HepG2 (cell line): ENCODE results near the gene TXNL4B. TPM values are rescaled to one million over a fixed set of nuclear protein-coding genes. Genes with fewer than 3 reads are reported as not detected.

Source experiments
- ATAC-seq: fragments of 200-7000 bp; cut with Tn5 transposase; 3 replicates; pipeline ENCODE4 v1.9.1; 2020; ENCODE audit warnings: mild to moderate bottlenecking, moderate library complexity
- BruUV-seq: library from RNA; stranded (reverse); fragments of 400-500 nt; replicated peaks from 2 replicates; lab custom pipeline; 2021; lab: Mats Ljungman, UMichigan
- CTCF ChIA-PET: fragments of 300-600 bp; formaldehyde crosslinking; extraction: SDS; loops from one replicate; lab custom pipeline; 2021; ENCODE audit warnings: low total read pairs, inconsistent platforms, low intra/inter-chr PET ratio; lab: Yijun Ruan, JAX
- POLR2A ChIA-PET: fragments of 350-600 bp; sonication (Branson Sonifier 250); formaldehyde crosslinking; loops from one replicate; lab custom pipeline; 2020; ENCODE audit warnings: antibody characterized with exemption, inconsistent platforms; lab: Yijun Ruan, JAX
- DNase-seq: peaks from one replicate; pipeline ENCODE4 v3.0.0-alpha.2; 2015; ENCODE audit warnings: low spot score
- FAIRE-seq: peaks from 3 replicates; lab custom pipeline; 2011; peaks lifted over from hg19 to GRCh38; lab: Jason Lieb, UNC
- H2AFZ ChIP-seq: one replicate; pipeline ENCODE4 v1.6.1; 2011; ENCODE audit warnings: low read length, inconsistent platforms
- H3K27ac ChIP-seq: fragments of 300-600 bp; 3 replicates; pipeline ENCODE4 v1.8.0; 2011; ENCODE audit warnings: mixed run types, mild to moderate bottlenecking, mixed read lengths, low read length, inconsistent platforms; ENCODE audit not compliant: insufficient read depth; ENCODE audit errors: extremely low read length
- H3K27me3 ChIP-seq, 2 experiments: fragments of 200-600 bp in 1 of 2; 2 replicates in 1 of 2; 3 replicates in 1 of 2; pipeline versions ENCODE4 v1.6.0 to v1.8.0; 2011; ENCODE audit warnings: low read length in 2 of 2, mild to moderate bottlenecking in 2 of 2, moderate library complexity in 2 of 2, inconsistent platforms in 1 of 2; ENCODE audit not compliant: insufficient read depth in 2 of 2, control insufficient read depth in 1 of 2
- H3K36me3 ChIP-seq, 2 experiments: fragments of 200-600 bp in 1 of 2; replicated peaks in 1 of 2; 2 replicates in 1 of 2; 3 replicates in 1 of 2; pipeline versions ENCODE4 v1.5.1 to v1.8.0; 2011; ENCODE audit warnings: low read length in 2 of 2, inconsistent platforms in 1 of 2; ENCODE audit not compliant: insufficient read depth in 2 of 2, control insufficient read depth in 1 of 2
- H3K4me1 ChIP-seq: 2 replicates; pipeline ENCODE4 v1.5.1; 2012; ENCODE audit warnings: low read length, inconsistent platforms; ENCODE audit not compliant: insufficient read depth
- H3K4me2 ChIP-seq: 2 replicates; pipeline ENCODE4 v1.6.0; 2011; ENCODE audit warnings: low read depth, low read length, inconsistent platforms
- H3K4me3 ChIP-seq, 3 experiments: fragments of 200-600 bp in 1 of 3; sonication (generic), shearing (Covaris generic) in 1 of 3; replicated peaks in 1 of 3; 2 replicates each; pipeline ENCODE4 v1.5.1; 2011 to 2016; ENCODE audit warnings: low read length in 3 of 3, inconsistent platforms in 2 of 3, low read depth in 2 of 3, mild to moderate bottlenecking in 2 of 3, control low read depth in 1 of 3, mixed read lengths in 1 of 3; ENCODE audit not compliant: insufficient read depth in 1 of 3
- H3K79me2 ChIP-seq: one replicate; pipeline ENCODE4 v1.6.1; 2011; ENCODE audit warnings: low read length, inconsistent platforms; ENCODE audit not compliant: insufficient read depth
- H3K9ac ChIP-seq: 2 replicates; pipeline ENCODE4 v1.6.0; 2011; ENCODE audit warnings: mild to moderate bottlenecking, low read depth, low read length, inconsistent platforms; ENCODE audit not compliant: insufficient read depth
- H3K9me3 ChIP-seq: 2 replicates; pipeline ENCODE4 v1.5.1; 2012; ENCODE audit warnings: mild to moderate bottlenecking, low read length
- H4K20me1 ChIP-seq: 2 replicates; pipeline ENCODE4 v1.6.0; 2011; ENCODE audit warnings: inconsistent platforms, mild to moderate bottlenecking, low read length, moderate library complexity; ENCODE audit not compliant: insufficient read depth
- CBX5 ChIP-seq: sonication (generic); formaldehyde crosslinking; IDR thresholded peaks from 2 replicates; pipeline ENCODE4 v1.4.0; 2020; ENCODE audit warnings: missing genetic modification reagents, borderline replicate concordance
- CENPBD1 ChIP-seq: sonication (generic); formaldehyde crosslinking; IDR thresholded peaks from 2 replicates; pipeline ENCODE4 v1.8.0; 2022; ENCODE audit warnings: missing genetic modification reagents, low read depth, mild to moderate bottlenecking, borderline replicate concordance
- E2F1 ChIP-seq: sonication (generic); formaldehyde crosslinking; IDR thresholded peaks from 2 replicates; pipeline ENCODE4 v1.5.0; 2020; ENCODE audit warnings: missing genetic modification reagents
- ESRRA ChIP-seq: sonication (generic); formaldehyde crosslinking; IDR thresholded peaks from 2 replicates; pipeline ENCODE4 v1.5.1; 2020; ENCODE audit warnings: mild to moderate bottlenecking, low read depth, missing genetic modification reagents
- GTF2F1 ChIP-seq: fragments of 150-350 bp; IDR thresholded peaks from 2 replicates; pipeline ENCODE4 v1.6.1; 2014; ENCODE audit warnings: low read length
- KLF11 ChIP-seq: IDR thresholded peaks from 2 replicates; pipeline ENCODE4 v1.6.1; 2016; ENCODE audit warnings: missing compliant biosample characterization
- KMT2B ChIP-seq: IDR thresholded peaks from 2 replicates; pipeline ENCODE4 v1.6.1; 2016; ENCODE audit warnings: missing genetic modification reagents, missing compliant biosample characterization
- MTF2 ChIP-seq: sonication (generic); formaldehyde crosslinking; IDR thresholded peaks from 2 replicates; pipeline ENCODE4 v1.5.0; 2020; ENCODE audit warnings: missing genetic modification reagents, borderline replicate concordance
- TEAD2 ChIP-seq: sonication (generic); formaldehyde crosslinking; IDR thresholded peaks from 2 replicates; pipeline ENCODE4 v1.9.0; 2021; ENCODE audit warnings: missing genetic modification reagents
- ZKSCAN1 ChIP-seq: fragments of 150-350 bp; IDR thresholded peaks from 2 replicates; pipeline ENCODE4 v1.6.1; 2014; ENCODE audit warnings: low read length
- ZNF234 ChIP-seq: sonication (generic); formaldehyde crosslinking; conservative IDR thresholded peaks from 2 replicates; pipeline ENCODE4 v1.5.1; 2020; ENCODE audit warnings: mild to moderate bottlenecking, missing genetic modification reagents
- ZNF350 ChIP-seq: sonication (generic); formaldehyde crosslinking; IDR thresholded peaks from 2 replicates; pipeline ENCODE4 v1.4.0; 2020; ENCODE audit warnings: mild to moderate bottlenecking, low read depth, missing genetic modification reagents, borderline replicate concordance
- ZNF570 ChIP-seq: sonication (generic); formaldehyde crosslinking; IDR thresholded peaks from 2 replicates; pipeline ENCODE4 v1.4.0; 2020; ENCODE audit warnings: mild to moderate bottlenecking, missing genetic modification reagents, borderline replicate concordance
- ZNF670 ChIP-seq: sonication (generic); formaldehyde crosslinking; IDR thresholded peaks from 2 replicates; pipeline ENCODE4 v1.8.0; 2022; ENCODE audit warnings: mild to moderate bottlenecking, missing genetic modification reagents, borderline replicate concordance
- ZNF777 ChIP-seq: sonication (generic); formaldehyde crosslinking; IDR thresholded peaks from 2 replicates; pipeline ENCODE4 v1.4.0; 2020; ENCODE audit warnings: missing genetic modification reagents
- WGBS: methylation state at CpG from one replicate; pipeline ENCODE4 v1.1.6; 2017; ENCODE audit warnings: low lambda C conversion rate; 5-methylcytosine and 5-hydroxymethylcytosine counted together
- in situ Hi-C: cut with HindIII; loops from 2 replicates; pipeline ENCODE4 v1.10.0; 2017; ENCODE audit warnings: low pct_unique_long_range_greater_than_20kb; ENCODE audit not compliant: extremely low pct_ligation_motif_present
- intact Hi-C: fragments of 100-400 bp; cut with micrococcal nuclease; formaldehyde crosslinking; loops from one replicate; pipeline ENCODE4 v1.10.0; 2022; ENCODE audit not compliant: unreplicated experiment
- polyA plus RNA-seq, 8 experiments: library from polyadenylated mRNA; depleted of rRNA in 3 of 8; stranded (reverse) in 7 of 8; unstranded in 1 of 8; fragments of >200 nt; fragmentation: Illumina TruSeq in 4 of 8; extraction: Trizol in 4 of 8; gene quantifications; 2 replicates each; pipeline versions ENCODE4 v1.2.1 to v1.2.3, GENCODE V29; 2011 to 2016; ENCODE audit warnings: low read depth in 4 of 8, missing spikeins in 1 of 8, mixed read lengths in 1 of 8; ENCODE audit not compliant: insufficient read depth in 1 of 8
- total RNA-seq, 5 experiments: library from RNA; depleted of rRNA; stranded (reverse); fragments of >200 nt; fragmentation: Illumina TruSeq; extraction: Trizol; gene quantifications; 2 replicates each; pipeline ENCODE4 v1.2.3, GENCODE V29; 2016; ENCODE audit warnings: low read depth in 1 of 5
- TF ChIP-seq, protein P1 (sequence below): sonication (generic); formaldehyde crosslinking; IDR thresholded peaks from 2 replicates; pipeline ENCODE4 v1.9.0; 2021; ENCODE audit warnings: mild to moderate bottlenecking, missing genetic modification reagents

TXNL4B gene
- total and polyA plus RNA-seq, 2 of the 13 experiments (the other 11 are each of a cell fraction or from before 2014, with no cell fraction given): 17.4 to 18.3 TPM

GRCh38 chr16:72120026-72120425, 26.6 kb upstream of the TXNL4B start:
- ChIA-PET CTCF (no interaction called here), POLR2A (no interaction called here)
- intact Hi-C loops (no loop called here), in situ Hi-C loops (no loop called here)
- H3K36me3 ChIP-seq: no peaks in the 10 kb centered on the region
- no peaks in the 10 kb centered on the region for H3K27me3 ChIP-seq
- ATAC-seq (no peak), FAIRE-seq (no peak), DNase-seq (no peak)
- TF ChIP-seq CBX5 (CRISPR knock-in tag): no peak
- no peak for TF ChIP-seq ZKSCAN1
- no peak for TF ChIP-seq ZNF670 (CRISPR knock-in tag)
- TF ChIP-seq TEAD2: no peak
- TF ChIP-seq GTF2F1: no peak
- no peak for TF ChIP-seq ZNF350 (CRISPR knock-in tag)
- TF ChIP-seq E2F1: no peak
- no peak for TF ChIP-seq KMT2B
- no peak for TF ChIP-seq ZNF777 (CRISPR knock-in tag)
- TF ChIP-seq ESRRA (CRISPR knock-in tag): no peak
- TF ChIP-seq, protein P1, sequence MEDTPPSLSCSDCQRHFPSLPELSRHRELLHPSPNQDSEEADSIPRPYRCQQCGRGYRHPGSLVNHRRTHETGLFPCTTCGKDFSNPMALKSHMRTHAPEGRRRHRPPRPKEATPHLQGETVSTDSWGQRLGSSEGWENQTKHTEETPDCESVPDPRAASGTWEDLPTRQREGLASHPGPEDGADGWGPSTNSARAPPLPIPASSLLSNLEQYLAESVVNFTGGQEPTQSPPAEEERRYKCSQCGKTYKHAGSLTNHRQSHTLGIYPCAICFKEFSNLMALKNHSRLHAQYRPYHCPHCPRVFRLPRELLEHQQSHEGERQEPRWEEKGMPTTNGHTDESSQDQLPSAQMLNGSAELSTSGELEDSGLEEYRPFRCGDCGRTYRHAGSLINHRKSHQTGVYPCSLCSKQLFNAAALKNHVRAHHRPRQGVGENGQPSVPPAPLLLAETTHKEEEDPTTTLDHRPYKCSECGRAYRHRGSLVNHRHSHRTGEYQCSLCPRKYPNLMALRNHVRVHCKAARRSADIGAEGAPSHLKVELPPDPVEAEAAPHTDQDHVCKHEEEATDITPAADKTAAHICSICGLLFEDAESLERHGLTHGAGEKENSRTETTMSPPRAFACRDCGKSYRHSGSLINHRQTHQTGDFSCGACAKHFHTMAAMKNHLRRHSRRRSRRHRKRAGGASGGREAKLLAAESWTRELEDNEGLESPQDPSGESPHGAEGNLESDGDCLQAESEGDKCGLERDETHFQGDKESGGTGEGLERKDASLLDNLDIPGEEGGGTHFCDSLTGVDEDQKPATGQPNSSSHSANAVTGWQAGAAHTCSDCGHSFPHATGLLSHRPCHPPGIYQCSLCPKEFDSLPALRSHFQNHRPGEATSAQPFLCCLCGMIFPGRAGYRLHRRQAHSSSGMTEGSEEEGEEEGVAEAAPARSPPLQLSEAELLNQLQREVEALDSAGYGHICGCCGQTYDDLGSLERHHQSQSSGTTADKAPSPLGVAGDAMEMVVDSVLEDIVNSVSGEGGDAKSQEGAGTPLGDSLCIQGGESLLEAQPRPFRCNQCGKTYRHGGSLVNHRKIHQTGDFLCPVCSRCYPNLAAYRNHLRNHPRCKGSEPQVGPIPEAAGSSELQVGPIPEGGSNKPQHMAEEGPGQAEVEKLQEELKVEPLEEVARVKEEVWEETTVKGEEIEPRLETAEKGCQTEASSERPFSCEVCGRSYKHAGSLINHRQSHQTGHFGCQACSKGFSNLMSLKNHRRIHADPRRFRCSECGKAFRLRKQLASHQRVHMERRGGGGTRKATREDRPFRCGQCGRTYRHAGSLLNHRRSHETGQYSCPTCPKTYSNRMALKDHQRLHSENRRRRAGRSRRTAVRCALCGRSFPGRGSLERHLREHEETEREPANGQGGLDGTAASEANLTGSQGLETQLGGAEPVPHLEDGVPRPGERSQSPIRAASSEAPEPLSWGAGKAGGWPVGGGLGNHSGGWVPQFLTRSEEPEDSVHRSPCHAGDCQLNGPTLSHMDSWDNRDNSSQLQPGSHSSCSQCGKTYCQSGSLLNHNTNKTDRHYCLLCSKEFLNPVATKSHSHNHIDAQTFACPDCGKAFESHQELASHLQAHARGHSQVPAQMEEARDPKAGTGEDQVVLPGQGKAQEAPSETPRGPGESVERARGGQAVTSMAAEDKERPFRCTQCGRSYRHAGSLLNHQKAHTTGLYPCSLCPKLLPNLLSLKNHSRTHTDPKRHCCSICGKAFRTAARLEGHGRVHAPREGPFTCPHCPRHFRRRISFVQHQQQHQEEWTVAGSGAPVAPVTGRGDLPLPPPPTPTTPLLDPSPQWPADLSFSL: no peak
- TF ChIP-seq ZNF234 (CRISPR knock-in tag): no peak
- TF ChIP-seq MTF2 (CRISPR knock-in tag): no peak
- no peak for TF ChIP-seq KLF11 (CRISPR knock-in tag)
- TF ChIP-seq CENPBD1 (CRISPR knock-in tag): no peak
- no peak for TF ChIP-seq ZNF570
- no peak overlapping the region for H3K4me3 ChIP-seq
- no peaks in the 10 kb centered on the region for H3K9me3 ChIP-seq
- H4K20me1 ChIP-seq: no peaks in the 10 kb centered on the region
- no TSS peak for BruUV-seq
- 84% methylated on average over 5 of the region's 5 CpGs for WGBS
- H3K79me2 ChIP-seq: no peaks in the 10 kb centered on the region
- H3K4me1 ChIP-seq: peaks cover 9% of the 10 kb centered on the region
- H3K27ac ChIP-seq: no peak overlapping the region
- H3K9ac ChIP-seq: no peak overlapping the region
- H2AFZ ChIP-seq: no peak overlapping the region
- H3K4me2 ChIP-seq: no peak overlapping the region
